DOHH2 (cell line): ENCODE results near the gene SLC39A11.

Experiments
- H3F3A ChIP-seq: fragments of 200-600 bp; sonication (generic), shearing (Covaris generic); 2 replicates; pipeline ENCODE4 v1.6.0; 2016; ENCODE audit warnings: antibody characterized with exemption, mild to moderate bottlenecking; ENCODE audit not compliant: control insufficient read depth, insufficient read depth
- H3K27ac ChIP-seq: fragments of 200-600 bp; sonication (generic); 2 replicates; pipeline ENCODE4 v1.5.1; 2014; ENCODE audit warnings: low read depth, mild to moderate bottlenecking, low read length, moderate library complexity
- H3K27me3 ChIP-seq: fragments of 200-600 bp; sonication (generic); 2 replicates; pipeline ENCODE4 v1.6.1; 2014; ENCODE audit warnings: mild to moderate bottlenecking, low read length, mixed read lengths; ENCODE audit not compliant: control insufficient read depth
- H3K36me3 ChIP-seq: fragments of 200-600 bp; sonication (generic); 2 replicates; pipeline ENCODE4 v1.6.1; 2014; ENCODE audit warnings: mild to moderate bottlenecking, low read length, moderate library complexity, mixed read lengths; ENCODE audit not compliant: control insufficient read depth
- H3K4me1 ChIP-seq: fragments of 200-600 bp; sonication (generic); 2 replicates; pipeline ENCODE4 v1.6.1; 2014; ENCODE audit warnings: mild to moderate bottlenecking, low read length, mixed read lengths; ENCODE audit not compliant: control insufficient read depth
- H3K4me2 ChIP-seq: fragments of 200-600 bp; sonication (generic); 2 replicates; pipeline ENCODE4 v1.6.0; 2014; ENCODE audit warnings: mild to moderate bottlenecking, low read length, moderate library complexity
- H3K4me3 ChIP-seq: fragments of 200-600 bp; sonication (generic); 2 replicates; pipeline ENCODE4 v1.5.1; 2014; ENCODE audit warnings: mild to moderate bottlenecking, low read length, mixed read lengths
- H3K79me2 ChIP-seq: fragments of 200-600 bp; sonication (generic); 2 replicates; pipeline ENCODE4 v1.6.1; 2014; ENCODE audit warnings: mild to moderate bottlenecking, low read length, mixed read lengths; ENCODE audit not compliant: control insufficient read depth
- H3K9me2 ChIP-seq: fragments of 200-600 bp; sonication (generic); replicated peaks from 2 replicates; pipeline ENCODE4 v1.6.1; 2014; ENCODE audit warnings: mild to moderate bottlenecking, low read length, mixed read lengths; ENCODE audit not compliant: control insufficient read depth
- H3K9me3 ChIP-seq: fragments of 200-600 bp; sonication (generic); 2 replicates; pipeline ENCODE4 v1.6.1; 2014; ENCODE audit warnings: antibody characterized with exemption, low read length, mixed read lengths; ENCODE audit not compliant: control insufficient read depth, insufficient read depth
- H4K20me1 ChIP-seq: fragments of 200-600 bp; sonication (generic); 2 replicates; pipeline ENCODE4 v1.6.0; 2014; ENCODE audit warnings: low read depth, mild to moderate bottlenecking, antibody characterized with exemption, low read length, moderate library complexity; ENCODE audit not compliant: control insufficient read depth, insufficient read depth
- CTCF ChIP-seq: fragments of 200-600 bp; sonication (generic); IDR thresholded peaks from one replicate; pipeline ENCODE4 v1.5.1; 2014; ENCODE audit warnings: antibody characterized with exemption, mild to moderate bottlenecking, low read depth, low read length; ENCODE audit not compliant: poor library complexity, severe bottlenecking
- EZH2phosphoT487 ChIP-seq: fragments of 200-600 bp; sonication (generic); IDR thresholded peaks from 2 replicates; pipeline ENCODE4 v1.6.1; 2017; ENCODE audit warnings: borderline replicate concordance, mild to moderate bottlenecking, antibody characterized with exemption, low read length, moderate library complexity, mixed read lengths

SLC39A11 gene

GRCh38 chr17:73066148-73066884 is 26.2 kb downstream of the SLC39A11 start:
- Histone ChIP-seq H3K27me3 (no peaks in the 10 kb centered on the region), H3K4me1 (no peaks in the 10 kb centered on the region), H3K27ac (no peak overlapping the region), H3K79me2 (no peaks in the 10 kb centered on the region), H3K9me2 (no peaks in the 10 kb centered on the region), H3K4me3 (no peak overlapping the region), H3K9me3 (no peaks in the 10 kb centered on the region), H3K36me3 (no peaks in the 10 kb centered on the region), H3K4me2 (no peak overlapping the region), H3F3A (no peaks in the 10 kb centered on the region), H4K20me1 (no peaks in the 10 kb centered on the region)
- TF ChIP-seq EZH2phosphoT487 (no peak), CTCF (no peak)

DNA sequence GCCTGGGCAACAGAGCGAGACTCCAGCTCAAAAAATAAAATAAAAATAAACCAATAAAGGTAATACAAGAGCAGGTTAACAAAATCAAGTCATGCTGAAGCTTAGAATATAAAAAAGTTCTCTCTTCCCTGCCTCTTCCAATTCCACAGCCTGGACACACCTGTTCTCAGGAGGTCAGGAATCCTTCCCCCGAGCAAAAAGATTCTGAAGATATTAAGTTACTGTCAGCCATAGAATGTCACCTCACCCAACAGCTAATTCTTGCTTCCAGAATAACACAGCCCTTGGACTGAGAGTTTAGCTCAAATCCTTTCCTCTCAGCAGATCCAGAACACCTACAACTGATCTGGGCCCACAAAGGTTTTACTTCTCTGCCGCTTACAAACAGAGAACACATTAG is 27.1 kb downstream of the SLC39A11 start:
- Histone ChIP-seq H3K27ac (no peak overlapping the region), H3K9me2 (no peaks in the 10 kb centered on the region), H3K27me3 (no peaks in the 10 kb centered on the region), H3K4me1 (no peaks in the 10 kb centered on the region), H3K36me3 (no peaks in the 10 kb centered on the region), H4K20me1 (no peaks in the 10 kb centered on the region), H3K4me2 (no peak overlapping the region), H3K79me2 (no peaks in the 10 kb centered on the region), H3K4me3 (no peak overlapping the region), H3K9me3 (no peaks in the 10 kb centered on the region), H3F3A (no peaks in the 10 kb centered on the region)
- TF ChIP-seq CTCF (no peak), EZH2phosphoT487 (no peak)

DNA sequence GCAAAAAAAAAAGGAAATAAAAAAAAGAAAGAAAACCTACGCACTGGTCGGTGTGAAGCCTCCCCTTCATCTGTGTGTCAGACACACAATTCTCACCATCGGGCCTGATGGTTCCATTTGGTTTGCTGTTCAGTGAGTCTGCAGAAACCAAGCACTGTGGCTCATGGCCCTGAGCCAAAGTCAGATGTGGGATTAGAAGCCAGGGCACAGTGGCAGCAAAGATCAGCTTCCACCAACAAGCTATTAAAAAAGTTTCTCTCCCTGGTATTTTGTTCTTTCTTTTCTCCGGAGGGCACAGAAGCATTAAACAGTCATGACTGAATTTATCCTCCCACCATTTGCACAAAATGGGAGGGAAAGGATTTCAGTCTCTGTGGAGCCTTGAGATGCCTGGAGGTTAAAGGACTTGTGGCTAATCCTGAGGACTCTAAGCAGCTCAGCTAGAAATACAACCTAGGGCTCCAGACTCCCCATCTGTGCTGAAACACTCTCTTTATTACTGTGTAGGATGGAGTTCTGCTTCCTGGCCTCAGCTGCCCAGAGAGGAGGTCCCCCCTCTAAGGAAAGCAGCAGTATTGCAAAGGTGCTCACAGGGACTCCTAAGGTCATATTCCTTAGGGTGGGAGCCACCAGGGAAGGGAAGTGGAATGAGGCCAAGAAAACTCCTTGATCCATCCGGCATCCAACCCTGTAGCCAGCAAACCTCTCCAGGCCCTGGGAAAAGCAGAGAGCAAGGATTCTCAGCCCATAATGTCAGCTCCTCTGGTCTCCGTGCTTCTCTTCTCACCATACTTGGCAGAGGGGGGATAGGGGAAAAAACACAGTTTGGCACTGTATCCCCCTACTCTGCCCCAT is 28.2 kb downstream of the SLC39A11 start:
- Histone ChIP-seq H3K79me2 (no peaks in the 10 kb centered on the region), H4K20me1 (no peaks in the 10 kb centered on the region), H3K9me2 (no peaks in the 10 kb centered on the region), H3K27me3 (no peaks in the 10 kb centered on the region), H3F3A (no peaks in the 10 kb centered on the region), H3K4me3 (no peak overlapping the region), H3K9me3 (no peaks in the 10 kb centered on the region), H3K27ac (no peak overlapping the region), H3K4me1 (no peaks in the 10 kb centered on the region), H3K36me3 (no peaks in the 10 kb centered on the region), H3K4me2 (no peak overlapping the region)
- no peak for TF ChIP-seq EZH2phosphoT487
- no peak for TF ChIP-seq CTCF
